GM18517 (cell line): ENCODE measurements around the gene MACROD2.

Source experiments
- ATAC-seq: cut with Tn5 transposase; IDR thresholded peaks from one replicate; pipeline ENCODE4 v1.9.1; 2021; ENCODE audit warnings: mild to moderate bottlenecking, moderate library complexity; ENCODE audit not compliant: unreplicated experiment

MACROD2 gene

DNA sequence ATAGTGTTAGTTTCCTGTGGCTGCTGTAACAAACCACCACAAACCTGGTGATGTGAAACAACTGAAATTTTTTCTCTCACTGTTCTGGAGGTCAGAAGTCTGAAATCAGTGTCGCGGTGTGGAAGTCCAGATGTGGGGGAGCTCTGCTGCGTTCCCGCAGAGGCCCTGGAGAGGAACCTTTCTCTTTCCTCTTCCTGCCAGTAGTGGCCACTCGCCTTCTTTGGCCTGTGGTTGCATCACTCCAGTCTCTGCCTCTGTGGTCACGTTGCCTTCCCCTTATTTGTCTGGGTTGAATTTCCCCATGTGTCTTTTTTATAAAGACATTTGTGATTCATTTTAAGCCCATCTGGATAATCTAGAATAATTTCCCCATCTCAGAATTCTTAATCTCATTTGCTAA is 637.6 kb downstream of the MACROD2 start:
- ATAC-seq: no peak

DNA sequence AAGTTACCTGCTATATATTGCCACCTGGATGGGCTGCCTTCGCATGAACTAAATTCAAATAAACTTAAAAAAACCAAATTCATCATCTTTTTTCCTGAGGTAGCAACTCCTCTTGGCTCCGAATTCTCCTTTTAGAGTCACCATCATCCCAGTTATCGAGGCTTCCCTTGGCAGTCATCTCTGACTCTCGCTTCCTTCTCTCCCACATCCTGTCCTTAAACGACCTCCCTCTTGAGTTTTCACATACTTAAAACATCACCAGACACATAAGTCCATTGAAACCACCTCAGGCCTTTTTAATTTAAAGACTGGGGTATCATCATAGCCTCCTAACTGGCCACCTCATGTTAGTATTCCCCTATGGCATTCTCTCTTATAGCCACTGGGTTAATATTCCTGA is 638.2 kb downstream of the MACROD2 start:
- ATAC-seq: no peak

GRCh38 chr20:14634665-14635064 is 639.3 kb downstream of the MACROD2 start:
- no peak for ATAC-seq

DNA sequence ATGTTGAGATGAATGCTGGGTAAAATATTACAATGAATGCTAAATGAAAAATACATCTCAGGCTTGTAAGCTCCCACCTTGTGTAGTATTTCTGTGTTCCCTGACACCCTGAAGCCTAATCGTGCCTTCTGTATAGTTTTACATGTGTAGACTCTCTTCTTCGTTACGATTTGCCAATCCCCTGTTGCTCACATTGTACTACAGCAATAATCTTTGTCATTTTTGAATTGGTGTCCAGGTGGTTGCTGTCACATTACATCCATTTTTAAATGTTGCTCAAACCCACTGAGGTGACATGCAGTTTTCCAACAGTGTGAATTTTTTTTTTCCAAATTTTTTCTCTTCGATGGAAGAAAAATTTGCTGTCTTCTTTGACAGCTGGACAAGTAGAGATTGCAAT is 642.1 kb downstream of the MACROD2 start:
- no peak for ATAC-seq

GRCh38 chr20:14643146-14643545 is 647.8 kb downstream of the MACROD2 start:
- ATAC-seq: no peak

- no peak for ATAC-seq
Measured at GRCh38 chr20:14643556-14643955, 648.2 kb downstream of the MACROD2 start.

DNA sequence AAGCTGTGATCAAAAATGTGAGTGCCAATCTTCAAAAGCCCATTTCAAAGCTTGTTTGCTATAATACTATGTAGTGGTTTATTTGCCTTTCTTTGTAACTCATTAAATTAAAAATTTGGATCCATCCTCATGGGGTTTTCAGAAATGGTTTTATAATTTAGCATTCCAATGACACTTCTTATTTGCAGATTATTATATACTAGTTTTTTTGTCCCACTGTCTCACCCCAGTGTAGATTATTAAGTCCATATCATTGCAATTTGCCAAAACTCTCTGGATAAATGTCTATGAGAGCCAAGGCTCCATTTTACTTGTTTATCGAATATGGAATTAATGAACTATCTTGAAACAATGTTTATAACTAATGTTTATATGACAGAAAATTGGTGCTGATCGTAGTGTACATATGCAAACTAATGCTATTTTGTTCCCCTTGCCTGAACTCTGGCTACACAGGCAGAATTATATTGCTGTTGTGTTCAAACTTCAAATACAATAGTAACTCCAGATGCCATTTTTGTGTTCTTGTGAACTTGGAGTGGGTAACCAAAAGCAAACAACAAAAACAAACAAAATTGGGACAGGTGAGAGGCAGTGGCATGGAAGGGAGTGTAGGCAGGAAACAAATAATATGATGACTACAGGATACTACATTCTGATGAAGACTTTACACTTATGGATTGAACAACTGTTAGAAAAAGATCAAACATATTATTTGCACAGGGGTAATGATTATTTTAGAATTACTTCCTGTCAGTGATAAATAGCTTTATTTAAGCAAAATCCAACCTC is 649.2 kb downstream of the MACROD2 start:
- ATAC-seq: no peak

DNA sequence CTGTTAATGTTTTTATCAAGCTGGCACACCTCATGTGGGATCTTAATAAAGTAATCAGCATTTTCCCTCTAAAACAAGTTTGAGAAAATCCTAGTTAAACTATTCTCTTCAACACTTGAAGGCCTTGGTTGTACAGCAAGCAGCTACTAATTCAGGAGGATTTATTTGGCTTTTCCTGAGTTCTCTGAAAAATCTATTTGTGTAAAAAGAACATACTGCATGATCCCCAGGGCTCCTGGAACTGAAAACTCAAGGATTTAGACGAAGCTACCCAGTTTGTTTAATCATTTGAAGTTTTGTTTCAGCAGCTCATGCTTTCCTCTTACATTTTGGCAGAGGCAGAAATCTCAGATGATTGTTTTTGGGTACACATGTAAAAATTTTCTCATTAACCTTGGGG is 651.7 kb downstream of the MACROD2 start:
- ATAC-seq: no peak

DNA sequence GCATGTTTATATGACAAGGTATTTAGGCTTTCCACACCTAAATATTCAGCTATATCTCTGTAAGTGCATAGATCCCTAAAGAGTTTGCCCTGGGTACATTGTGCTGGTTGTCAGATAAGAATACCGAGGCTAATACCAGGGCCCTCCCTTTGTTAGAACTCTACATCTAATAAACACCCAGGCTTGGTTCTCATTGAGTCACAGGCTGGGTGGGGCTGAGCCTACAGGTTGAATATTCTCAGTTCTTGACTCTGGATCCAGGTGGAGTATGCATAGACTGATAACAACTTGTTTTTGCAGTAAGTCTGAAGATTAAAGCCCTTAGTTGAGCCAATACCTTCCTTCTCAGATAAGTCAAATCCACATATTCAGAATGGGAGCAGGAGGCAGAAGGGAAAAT is 654.3 kb downstream of the MACROD2 start:
- no peak for ATAC-seq

DNA sequence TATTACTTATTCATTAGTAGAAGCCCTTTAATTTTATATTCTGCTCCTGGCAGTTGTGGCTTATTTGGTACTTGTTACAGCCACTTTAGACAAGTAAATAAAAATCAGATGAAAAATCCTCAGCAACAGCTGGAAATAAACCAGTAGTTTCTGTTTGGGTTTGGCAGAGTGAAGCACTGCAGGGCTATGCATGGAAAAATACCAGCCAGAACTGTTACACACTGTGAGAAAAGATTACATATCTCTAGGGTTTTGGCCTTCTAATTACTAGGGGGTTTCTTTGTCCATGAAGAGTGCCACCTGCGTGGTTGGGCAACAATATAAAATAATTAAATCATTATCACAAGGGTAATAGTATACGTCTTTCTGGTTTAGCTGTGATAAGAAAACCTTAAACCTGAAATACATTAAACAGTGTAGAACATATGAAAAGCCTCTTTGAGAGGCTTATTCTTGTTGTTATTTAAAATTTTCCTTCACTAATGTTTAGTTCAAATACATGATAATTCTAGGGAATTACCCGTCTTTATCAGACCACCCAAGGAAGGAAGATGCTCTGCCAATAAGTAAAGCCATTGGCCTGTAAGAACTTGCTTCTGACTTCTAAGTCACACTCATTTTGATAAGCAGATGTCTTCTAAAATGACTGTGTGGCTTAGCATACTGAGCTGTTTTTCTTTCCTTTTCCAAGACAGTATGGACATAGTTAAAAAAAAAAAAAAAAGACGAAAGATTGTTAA is 662.1 kb downstream of the MACROD2 start:
- ATAC-seq: no peak

- ATAC-seq: no peak
Measured at GRCh38 chr20:14664101-14664500, 668.8 kb downstream of the MACROD2 start.

DNA sequence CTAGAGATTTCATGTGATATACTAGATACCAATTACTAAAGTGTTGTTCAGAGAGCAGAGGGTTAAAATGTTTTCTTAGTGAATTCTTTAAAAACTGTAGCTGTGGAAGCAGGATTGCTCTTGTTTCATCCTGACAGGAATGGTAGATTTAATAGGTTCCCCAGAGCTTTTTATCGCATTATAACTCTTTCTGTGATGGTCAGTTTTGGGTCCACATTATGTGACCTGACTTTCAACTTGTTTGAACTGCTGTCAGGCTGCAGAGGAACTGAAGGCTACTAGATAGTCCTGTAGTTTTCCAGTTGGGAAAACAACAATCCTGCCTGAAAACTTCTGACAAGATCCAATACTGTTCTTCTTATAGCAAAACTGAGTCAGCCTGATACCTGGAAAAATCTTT is 671.4 kb downstream of the MACROD2 start:
- no peak for ATAC-seq

DNA sequence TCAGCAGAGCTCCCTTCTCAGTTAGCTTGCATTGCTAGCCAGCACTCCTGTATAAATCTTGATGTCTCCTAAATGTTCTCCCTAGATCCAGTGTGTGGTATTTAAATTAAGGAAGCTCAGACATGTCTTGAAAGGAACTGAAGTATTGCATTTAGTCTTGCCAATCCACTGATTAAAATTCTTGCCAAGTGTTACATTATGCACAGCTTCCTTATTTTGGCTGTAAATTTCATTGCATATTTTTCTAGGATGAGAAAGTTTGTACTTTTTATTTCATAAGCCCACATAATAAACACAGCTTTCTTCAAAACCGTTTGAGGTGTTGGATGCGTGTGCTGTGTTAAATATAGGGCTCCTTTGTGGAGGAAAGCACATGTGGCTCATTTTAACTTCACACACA is 671.9 kb downstream of the MACROD2 start:
- ATAC-seq: no peak

- no peak for ATAC-seq
Measured at GRCh38 chr20:14672066-14672465, 676.8 kb downstream of the MACROD2 start.

DNA sequence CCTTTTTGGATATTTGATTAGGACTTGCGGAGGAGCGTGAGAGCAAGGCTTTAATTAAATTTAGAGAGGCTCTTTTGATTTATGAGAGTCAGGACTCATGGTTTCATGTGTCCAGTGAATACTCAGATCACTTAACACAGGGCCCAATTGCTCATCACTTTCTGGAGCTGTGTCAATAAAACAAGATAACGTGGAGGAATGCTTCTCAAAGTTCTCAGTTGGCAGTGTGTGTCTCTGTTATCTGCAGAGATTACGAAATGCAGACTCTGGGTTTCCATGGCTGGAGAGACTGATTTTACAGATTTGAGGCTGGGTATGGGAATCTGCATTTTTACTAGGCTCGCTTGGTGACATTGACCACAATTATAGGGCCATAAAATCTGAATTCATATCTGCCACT is 677.8 kb downstream of the MACROD2 start:
- ATAC-seq: no peak

- ATAC-seq: no peak
Measured at GRCh38 chr20:14677455-14677854, 682.1 kb downstream of the MACROD2 start.

DNA sequence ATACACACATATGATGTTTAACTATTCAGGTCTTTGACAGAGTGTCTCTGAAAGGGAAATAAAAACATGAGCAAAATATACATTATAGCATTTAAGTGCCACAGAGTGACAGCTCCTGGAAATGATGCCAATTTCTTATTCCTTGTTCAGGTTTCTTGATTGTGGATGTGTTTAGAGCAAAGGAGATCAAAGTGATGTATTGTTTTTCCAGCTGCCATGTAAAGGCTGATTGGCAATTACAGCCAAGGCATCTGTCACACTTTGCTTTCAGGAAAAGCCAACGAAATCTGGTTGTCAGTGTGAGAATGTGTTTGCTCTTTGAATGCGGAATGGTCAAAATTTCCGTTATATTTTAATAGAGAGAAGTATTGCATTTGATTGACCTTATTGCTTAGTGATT is 689.9 kb downstream of the MACROD2 start:
- no peak for ATAC-seq

- no peak for ATAC-seq
Measured at GRCh38 chr20:14687313-14687712, 692.0 kb downstream of the MACROD2 start.

DNA sequence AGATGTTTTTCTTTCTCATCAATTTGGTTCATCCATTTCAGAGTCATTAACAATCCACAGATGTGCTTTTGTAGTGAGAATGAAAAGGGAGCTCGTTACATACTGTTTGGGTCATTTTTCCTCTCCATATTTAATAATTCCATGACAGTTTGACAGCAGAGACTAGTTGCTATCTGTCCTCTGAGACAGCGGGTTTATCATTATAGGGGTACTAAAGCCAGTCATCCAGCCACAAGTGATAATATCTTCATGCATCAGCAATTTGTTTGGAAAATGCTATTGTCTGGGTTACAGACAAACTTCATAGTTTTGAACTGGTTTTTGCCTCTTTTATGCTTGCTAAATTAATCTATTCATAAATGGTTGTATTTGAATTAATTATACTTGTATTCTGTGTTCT is 692.7 kb downstream of the MACROD2 start:
- no peak for ATAC-seq

DNA sequence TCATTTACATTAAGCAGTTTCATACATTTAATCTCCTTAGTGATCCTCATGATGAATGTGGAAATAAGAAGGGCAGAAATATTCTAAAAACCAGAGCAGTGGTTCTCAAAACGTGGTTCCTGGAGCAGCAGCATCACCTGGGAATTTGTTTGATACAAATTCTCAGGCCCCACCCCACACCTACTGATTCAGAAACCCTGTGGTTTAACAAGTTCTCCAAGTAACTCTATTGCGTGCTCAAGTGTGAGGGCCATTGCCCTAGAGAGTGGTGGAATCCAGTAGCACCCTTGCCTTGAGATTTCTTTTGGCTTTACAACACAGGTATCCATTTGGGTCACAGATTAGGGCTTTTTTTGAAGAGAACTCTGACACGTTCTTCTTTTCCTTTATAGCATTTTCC is 696.7 kb downstream of the MACROD2 start:
- ATAC-seq: no peak

DNA sequence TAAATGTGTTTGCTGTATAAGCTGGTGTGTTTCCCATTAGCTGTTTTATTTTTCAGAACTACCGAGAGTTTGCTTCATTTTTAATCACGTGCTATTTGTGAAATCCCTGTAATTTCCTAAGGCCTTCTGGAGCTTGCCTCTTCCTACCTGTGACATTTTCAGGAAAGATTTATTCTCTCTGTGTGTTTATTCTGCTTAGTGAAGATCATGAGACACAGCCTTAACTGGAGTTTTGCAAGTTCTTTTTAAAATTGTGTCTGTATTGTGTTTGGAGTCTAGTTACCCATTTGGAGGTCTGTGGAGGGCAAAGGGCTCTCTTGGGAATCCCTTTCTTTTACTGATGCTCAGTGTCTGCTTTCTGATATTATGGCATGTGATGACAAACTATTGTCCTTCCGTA is 701.2 kb downstream of the MACROD2 start:
- ATAC-seq: no peak

- no peak for ATAC-seq
Measured at GRCh38 chr20:14696937-14697336, 701.6 kb downstream of the MACROD2 start.
